Urothelium cell line (cell line): ENCODE measurements around the gene APOBEC3A.
A peak's percentile ranks its signal among the peaks of the same experiment; 100 is the strongest.
"Not testable (repeated sequence)": the region's sequence is repeated elsewhere in the genome, so short reads cannot be mapped to it uniquely, and the experiment has no call there.

Experiments
- DNase-seq: peaks from one replicate; pipeline ENCODE4 v3.0.0; 2011; ENCODE audit warnings: low spot score, mixed read lengths
- FAIRE-seq: peaks from 2 replicates; lab custom pipeline; 2011; peaks lifted over from hg19 to GRCh38; lab: Jason Lieb, UNC

The APOBEC3A gene

GRCh38 chr22:38977289-38977688, 19.9 kb downstream of the APOBEC3A start:
- not testable (repeated sequence) for FAIRE-seq, DNase-seq

- not testable (repeated sequence) for DNase-seq
- FAIRE-seq = peak; percentile 42
Measured at GRCh38 chr22:38980587-38980986, 23.2 kb downstream of the APOBEC3A start.

GRCh38 chr22:38981005-38981991, 23.9 kb downstream of the APOBEC3A start:
- FAIRE-seq (peak; percentile 95), DNase-seq (peak; percentile 76)

GRCh38 chr22:38981992-38982927, 24.9 kb downstream of the APOBEC3A start, which contains the start of gene APOBEC3B:
APOBEC3B (plus strand) TSS chr22:38982347; CDS start chr22:38982454, 107 bp downstream.
- peak; percentile 91 for DNase-seq
- FAIRE-seq = no peak

- FAIRE-seq (no peak), DNase-seq (no peak)
Measured at GRCh38 chr22:38984224-38984623, 26.8 kb downstream of the APOBEC3A start.

GRCh38 chr22:38984784-38985757, 27.7 kb downstream of the APOBEC3A start:
- FAIRE-seq = peak; percentile 98
- DNase-seq = peak; percentile 74

GRCh38 chr22:38986629-38987028, 29.2 kb downstream of the APOBEC3A start:
- FAIRE-seq (no peak), DNase-seq (no peak)

- FAIRE-seq (no peak), DNase-seq (no peak)
Measured at GRCh38 chr22:38987171-38987895, 29.9 kb downstream of the APOBEC3A start.

GRCh38 chr22:38989466-38989865, 32.1 kb downstream of the APOBEC3A start:
- DNase-seq (no peak), FAIRE-seq (no peak)

GRCh38 chr22:38992871-38993371, 35.5 kb downstream of the APOBEC3A start:
- not testable (repeated sequence) for DNase-seq, FAIRE-seq

GRCh38 chr22:38996105-38996504, 38.7 kb downstream of the APOBEC3A start:
- FAIRE-seq (no peak), DNase-seq (no peak)

- DNase-seq (no peak), FAIRE-seq (no peak)
Measured at GRCh38 chr22:38997518-38997917, 40.1 kb downstream of the APOBEC3A start.

- peak; percentile 96 for DNase-seq
- FAIRE-seq = peak; percentile 82
Measured at GRCh38 chr22:39003165-39003638, 45.8 kb downstream of the APOBEC3A start.

GRCh38 chr22:39007177-39007576, 49.8 kb downstream of the APOBEC3A start:
- FAIRE-seq = no peak
- no peak for DNase-seq

- not testable (repeated sequence) for DNase-seq
- FAIRE-seq = peak; percentile 71
Measured at GRCh38 chr22:39008271-39008850, 51.0 kb downstream of the APOBEC3A start.

- FAIRE-seq (no peak), DNase-seq (no peak)
Measured at GRCh38 chr22:39010946-39011345, 53.5 kb downstream of the APOBEC3A start.
